GM21529 (cell line): Measurements from ENCODE around the gene ZNF197.
"Not testable (repeated sequence)": the region's sequence is repeated elsewhere in the genome, so short reads cannot be mapped to it uniquely, and the experiment has no call there.

Experiments
- ATAC-seq: cut with Tn5 transposase; IDR thresholded peaks from one replicate; pipeline ENCODE4 v1.9.1; 2021; ENCODE audit not compliant: unreplicated experiment

The ZNF197 gene

GRCh38 chr3:44659434-44659833 lies 34.6 kb downstream of the ZNF197 start:
- no peak for ATAC-seq

- ATAC-seq, result no peak
Measured at GRCh38 chr3:44661189-44661588, 36.4 kb downstream of the ZNF197 start.

DNA sequence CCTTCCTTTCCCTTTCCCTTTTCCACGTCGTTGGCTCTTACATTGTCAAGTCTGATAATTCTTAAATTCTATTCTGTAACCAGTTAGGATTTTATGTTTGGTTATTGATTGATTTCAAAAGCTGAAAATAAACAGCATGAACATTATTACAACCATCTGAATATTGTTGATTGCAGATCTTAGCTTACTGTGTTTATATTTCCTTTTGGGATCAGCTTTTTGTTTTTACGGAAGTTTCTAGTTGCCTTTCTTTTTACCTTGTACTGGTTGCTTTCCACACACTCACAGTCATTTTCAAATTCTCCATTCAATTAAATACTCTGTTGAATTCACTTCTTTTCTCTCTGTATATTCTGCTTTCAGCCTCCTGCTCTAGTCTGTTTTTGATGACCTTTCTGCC lies 40.3 kb downstream of the ZNF197 start:
- no peak for ATAC-seq

GRCh38 chr3:44666346-44666745 lies 41.5 kb downstream of the ZNF197 start:
- no peak for ATAC-seq

- ATAC-seq, result no peak
Measured at GRCh38 chr3:44669760-44670159, 44.9 kb downstream of the ZNF197 start.

- ATAC-seq, result not testable (repeated sequence)
Measured at GRCh38 chr3:44673466-44673865, 48.6 kb downstream of the ZNF197 start.

GRCh38 chr3:44674211-44674610 lies 49.4 kb downstream of the ZNF197 start:
- ATAC-seq, result no peak

DNA sequence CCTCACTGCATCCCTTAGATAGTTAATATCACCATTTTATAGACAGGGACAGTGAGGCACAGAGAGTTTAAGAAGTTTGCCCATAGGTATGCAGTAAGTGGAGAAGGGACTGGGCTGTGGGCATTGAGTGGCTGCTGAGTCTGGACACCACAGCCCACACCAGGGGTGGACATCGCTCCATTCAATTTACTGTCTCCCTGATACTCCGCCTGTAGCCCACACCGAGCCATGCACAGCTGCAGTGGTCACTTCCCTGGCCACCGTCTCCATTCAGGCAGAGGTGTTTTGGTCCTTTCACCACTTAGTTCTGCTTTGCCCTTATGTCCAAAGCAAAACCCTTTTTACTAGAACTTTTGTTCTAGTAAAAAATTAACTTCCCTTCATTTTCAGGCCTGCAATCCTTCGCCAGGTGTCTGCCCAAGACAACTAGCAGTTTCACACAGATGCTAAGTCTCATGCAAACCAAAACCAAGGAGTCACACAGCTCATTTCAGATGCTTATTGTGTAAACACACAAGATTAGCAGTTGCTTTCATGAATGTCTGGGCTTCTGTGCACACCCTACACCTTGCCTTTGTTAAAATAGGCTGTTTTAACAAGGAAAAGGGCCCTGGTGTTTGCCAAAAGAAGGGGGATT lies 53.8 kb downstream of the ZNF197 start:
- ATAC-seq, result no peak

DNA sequence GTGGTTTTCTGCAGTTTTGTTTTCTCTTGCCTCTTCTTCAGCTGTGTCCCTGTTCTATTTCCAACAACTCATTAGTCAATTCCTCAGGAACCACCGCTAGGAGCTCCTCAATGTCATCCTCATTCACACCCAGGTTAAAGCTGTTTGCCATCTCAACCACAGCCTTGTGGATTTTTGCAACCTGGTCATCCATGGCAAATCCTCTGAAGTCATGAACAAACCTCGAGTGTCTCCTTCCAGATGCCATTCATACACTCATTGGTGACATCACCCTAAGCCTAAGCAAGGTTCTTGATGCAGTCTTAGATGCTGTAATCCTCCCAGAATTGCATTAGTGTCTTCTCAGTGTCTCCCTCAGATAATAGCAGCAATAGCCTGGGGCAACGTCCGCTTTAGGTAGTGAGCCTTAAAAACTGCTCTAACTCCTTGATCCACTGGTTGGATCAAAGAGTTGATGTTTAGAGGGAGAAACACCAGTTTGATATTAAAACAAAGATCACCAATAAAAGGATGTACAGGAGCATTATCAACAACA lies 56.2 kb downstream of the ZNF197 start:
- ATAC-seq, result no peak

DNA sequence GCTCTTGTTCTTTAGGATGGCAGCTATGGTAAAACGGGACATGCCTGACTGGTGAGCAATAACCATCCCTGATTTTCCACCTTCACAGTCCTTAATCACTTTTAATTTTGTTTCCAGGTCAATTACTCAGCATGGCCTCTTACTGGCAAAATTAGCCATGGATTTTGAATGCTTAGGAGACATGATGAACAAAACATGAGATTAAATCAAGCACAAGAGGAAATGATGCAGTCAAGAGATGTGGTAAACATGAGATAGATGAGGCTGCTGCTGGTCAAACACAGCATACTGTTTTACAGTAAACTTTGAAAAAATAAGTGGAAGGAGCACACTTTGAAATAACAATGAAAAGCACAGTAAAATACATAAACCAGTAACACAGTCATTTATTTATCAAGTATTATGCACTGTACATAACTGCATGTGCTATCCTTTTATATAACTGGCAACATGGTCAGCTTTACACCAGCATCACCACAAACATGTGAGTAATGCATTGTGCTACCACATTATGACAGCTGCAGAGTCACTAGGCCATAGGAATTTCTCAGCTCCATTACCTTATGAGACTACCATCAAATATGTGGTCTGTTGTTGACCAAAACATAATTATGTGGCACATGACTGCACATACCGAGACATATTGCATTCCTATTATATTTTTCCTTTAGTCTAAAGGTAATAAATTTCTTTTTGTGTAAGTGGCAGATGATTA lies 57.5 kb downstream of the ZNF197 start:
- ATAC-seq, result no peak

- ATAC-seq, result peak; percentile 78
Measured at GRCh38 chr3:44685128-44685800, 60.4 kb downstream of the ZNF197 start.

GRCh38 chr3:44687898-44688297 lies 63.1 kb downstream of the ZNF197 start:
- no peak for ATAC-seq
